A673 (cell line): ENCODE data around the gene SLC31A2. TPM values are rescaled to one million over a fixed set of nuclear protein-coding genes. Genes with fewer than 3 reads are reported as not detected.

Experiments
- BruUV-seq: library from RNA; stranded (reverse); fragments of 400-500 nt; replicated peaks from 2 replicates; lab custom pipeline; 2021; lab: Mats Ljungman, UMichigan
- CTCF ChIA-PET: fragments of 300-600 bp; sonication (Branson Sonifier 250); formaldehyde crosslinking; loops from one replicate; lab custom pipeline; 2022; ENCODE audit warnings: antibody characterized with exemption; lab: Charles Lee
- POLR2A ChIA-PET: fragments of 300-600 bp; sonication (Branson Sonifier 250); formaldehyde crosslinking; loops from one replicate; lab custom pipeline; 2022; ENCODE audit warnings: antibody characterized with exemption; ENCODE audit not compliant: low non-redundant PET; lab: Charles Lee
- DNase-seq: peaks from one replicate; pipeline ENCODE4 v3.0.0-alpha.2; 2015; ENCODE audit warnings: low spot score
- H3K27ac ChIP-seq: fragments of 200-600 bp; sonication (generic); 2 replicates; pipeline ENCODE4 v1.5.1; 2016; ENCODE audit warnings: mixed run types, low read depth, mild to moderate bottlenecking, mixed read lengths, antibody characterized with exemption, low read length; ENCODE audit not compliant: poor library complexity, severe bottlenecking
- H3K27me3 ChIP-seq: fragments of 200-600 bp; sonication (generic); replicated peaks from 2 replicates; pipeline ENCODE4 v1.6.1; 2017; ENCODE audit warnings: mixed run types, low read depth, mild to moderate bottlenecking, mixed read lengths, antibody characterized with exemption, low read length; ENCODE audit not compliant: insufficient read depth, poor library complexity
- H3K36me3 ChIP-seq: fragments of 200-600 bp; sonication (generic); 2 replicates; pipeline ENCODE4 v1.6.1; 2016; ENCODE audit warnings: mixed run types, mild to moderate bottlenecking, mixed read lengths, antibody characterized with exemption, low read length; ENCODE audit not compliant: insufficient read depth, poor library complexity, severe bottlenecking
- H3K4me1 ChIP-seq: fragments of 200-600 bp; sonication (generic); 2 replicates; pipeline ENCODE4 v1.6.1; 2017; ENCODE audit warnings: mixed run types, mild to moderate bottlenecking, mixed read lengths, antibody characterized with exemption, low read length; ENCODE audit not compliant: insufficient read depth, poor library complexity, severe bottlenecking
- H3K4me3 ChIP-seq: fragments of 200-600 bp; sonication (generic); 2 replicates; pipeline ENCODE4 v1.5.1; 2016; ENCODE audit warnings: low read depth, mixed run types, mild to moderate bottlenecking, mixed read lengths, low read length; ENCODE audit not compliant: poor library complexity, severe bottlenecking
- H3K9me3 ChIP-seq: fragments of 200-600 bp; sonication (generic); 2 replicates; pipeline ENCODE4 v1.6.1; 2016; ENCODE audit warnings: mixed run types, low read depth, mild to moderate bottlenecking, mixed read lengths, antibody characterized with exemption, low read length; ENCODE audit not compliant: poor library complexity, severe bottlenecking
- CTCF ChIP-seq: fragments of 300-800, 200-600 bp; sonication (generic); conservative IDR thresholded peaks from 2 replicates; pipeline ENCODE4 v1.5.1; 2017; ENCODE audit warnings: low read depth, mild to moderate bottlenecking, antibody characterized with exemption, low read length, moderate library complexity, mixed read lengths
- EZH2 ChIP-seq: fragments of 200-600 bp; sonication (generic); IDR thresholded peaks from 2 replicates; pipeline ENCODE4 v1.6.1; 2017; ENCODE audit warnings: borderline replicate concordance, low read depth, mild to moderate bottlenecking, mixed read lengths, antibody characterized with exemption, low read length; ENCODE audit not compliant: poor library complexity, severe bottlenecking
- intact Hi-C: fragments of 100-400 bp; cut with micrococcal nuclease; formaldehyde crosslinking; loops from one replicate; pipeline ENCODE4 v1.10.0; 2022; ENCODE audit not compliant: unreplicated experiment
- total RNA-seq: library from RNA; stranded (reverse); gene quantifications from 2 replicates; pipeline ENCODE4 v1.2.3, GENCODE V29; 2021

SLC31A2 gene
- total RNA-seq, 1 experiment from 2014 or later, result 2.8 TPM

GRCh38 chr9:113131689-113132151 lies 19.1 kb upstream of the SLC31A2 start:
- Histone ChIP-seq H3K27me3 (peaks cover 30% of the 10 kb centered on the region), H3K27ac (no peak overlapping the region), H3K4me3 (no peak overlapping the region), H3K4me1 (no peaks in the 10 kb centered on the region), H3K36me3 (no peaks in the 10 kb centered on the region), H3K9me3 (no peaks in the 10 kb centered on the region)
- BruUV-seq, result no TSS peak
- intact Hi-C loops, result no loop called here
- ChIA-PET POLR2A (no interaction called here), CTCF (no interaction called here)
- no peak for TF ChIP-seq EZH2
- TF ChIP-seq CTCF, result no peak
- DNase-seq, result peak; percentile 35

GRCh38 chr9:113137196-113138168 lies 13.3 kb upstream of the SLC31A2 start:
- CTCF ChIA-PET, result no interaction called here
- intact Hi-C loops, result no loop called here
- no peak for DNase-seq
- TF ChIP-seq CTCF (no peak), EZH2 (no peak)
- no peak overlapping the region for H3K4me3 ChIP-seq
- no peaks in the 10 kb centered on the region for H3K36me3 ChIP-seq
- no TSS peak for BruUV-seq
- H3K27me3 ChIP-seq, result no peaks in the 10 kb centered on the region
- no peak overlapping the region for H3K27ac ChIP-seq
- POLR2A ChIA-PET, result interaction anchor here (0.6 kb wide), 1 partner anchor 375 kb away, joined by 3 read pairs; no protein-coding TSS in a partner anchor
- H3K9me3 ChIP-seq, result no peaks in the 10 kb centered on the region
- H3K4me1 ChIP-seq, result no peaks in the 10 kb centered on the region

- TF ChIP-seq EZH2 (no peak), CTCF (no peak)
- peaks cover 4% of the 10 kb centered on the region for H3K27me3 ChIP-seq
- ChIA-PET POLR2A (no interaction called here), CTCF (no interaction called here)
- no peaks in the 10 kb centered on the region for H3K36me3 ChIP-seq
- no peak for DNase-seq
- no peak overlapping the region for H3K4me3 ChIP-seq
- no peaks in the 10 kb centered on the region for H3K4me1 ChIP-seq
- intact Hi-C loops, result no loop called here
- no peak overlapping the region for H3K27ac ChIP-seq
- H3K9me3 ChIP-seq, result no peaks in the 10 kb centered on the region
- no TSS peak for BruUV-seq
Measured at GRCh38 chr9:113138760-113139159, 12.0 kb upstream of the SLC31A2 start.
